Measurements from ENCODE around the gene IRAK1BP1.

DNA sequence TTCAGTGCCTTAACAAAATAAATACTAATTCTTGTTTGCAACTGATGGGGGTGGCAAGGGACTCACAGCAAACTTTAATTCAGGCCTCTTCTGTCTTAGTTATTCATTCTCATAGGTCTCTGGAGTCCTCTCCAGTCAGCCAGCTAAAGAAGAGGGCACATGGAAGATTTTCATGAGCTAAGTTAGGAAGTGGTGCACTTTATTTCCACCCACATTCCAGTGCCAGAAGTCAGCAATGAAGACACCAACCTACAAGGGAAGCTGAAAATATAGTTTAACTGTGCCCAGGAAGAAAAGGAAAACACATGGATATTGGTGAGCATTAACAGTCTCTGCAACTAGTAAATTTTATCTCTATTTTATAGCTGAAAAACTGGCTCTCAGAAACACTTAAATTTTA, 16.7 kb upstream of the IRAK1BP1 start:
- TF ChIP-seq, protein P1, sequence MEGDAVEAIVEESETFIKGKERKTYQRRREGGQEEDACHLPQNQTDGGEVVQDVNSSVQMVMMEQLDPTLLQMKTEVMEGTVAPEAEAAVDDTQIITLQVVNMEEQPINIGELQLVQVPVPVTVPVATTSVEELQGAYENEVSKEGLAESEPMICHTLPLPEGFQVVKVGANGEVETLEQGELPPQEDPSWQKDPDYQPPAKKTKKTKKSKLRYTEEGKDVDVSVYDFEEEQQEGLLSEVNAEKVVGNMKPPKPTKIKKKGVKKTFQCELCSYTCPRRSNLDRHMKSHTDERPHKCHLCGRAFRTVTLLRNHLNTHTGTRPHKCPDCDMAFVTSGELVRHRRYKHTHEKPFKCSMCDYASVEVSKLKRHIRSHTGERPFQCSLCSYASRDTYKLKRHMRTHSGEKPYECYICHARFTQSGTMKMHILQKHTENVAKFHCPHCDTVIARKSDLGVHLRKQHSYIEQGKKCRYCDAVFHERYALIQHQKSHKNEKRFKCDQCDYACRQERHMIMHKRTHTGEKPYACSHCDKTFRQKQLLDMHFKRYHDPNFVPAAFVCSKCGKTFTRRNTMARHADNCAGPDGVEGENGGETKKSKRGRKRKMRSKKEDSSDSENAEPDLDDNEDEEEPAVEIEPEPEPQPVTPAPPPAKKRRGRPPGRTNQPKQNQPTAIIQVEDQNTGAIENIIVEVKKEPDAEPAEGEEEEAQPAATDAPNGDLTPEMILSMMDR (IDR thresholded peaks at IDR 0.05; ENCODE audit: insufficient read depth, low read depth, low read length) = no peak
- TF ChIP-seq EZH2 (IDR thresholded peaks at IDR 0.05; ENCODE audit: insufficient read depth, low read length) = no peak

Data from astrocyte (in vitro differentiated cells and primary cell).